ENCODE results near the gene TRIP13.

GRCh38 chr5:961711-962240, 69.1 kb downstream of the TRIP13 start:
- TF ChIP-seq ESRRG (CRISPR knock-in tag; IDR thresholded peaks at IDR 0.05): no peak
- TF ChIP-seq ZNF70 (CRISPR knock-in tag; IDR thresholded peaks at IDR 0.05): no peak
- TF ChIP-seq GLIS3 (CRISPR knock-in tag; IDR thresholded peaks at IDR 0.05): no peak
- no peak for TF ChIP-seq TCF4 (CRISPR knock-in tag; IDR thresholded peaks at IDR 0.05; ENCODE audit: borderline replicate concordance)
- no peak for TF ChIP-seq CREB5 (CRISPR knock-in tag; IDR thresholded peaks at IDR 0.05; ENCODE audit: low read depth)
- TF ChIP-seq ISL1 (CRISPR knock-in tag; IDR thresholded peaks at IDR 0.05): no peak
- TF ChIP-seq ZC3H10 (CRISPR knock-in tag; IDR thresholded peaks at IDR 0.05): no peak
- no peak for TF ChIP-seq PATZ1 (CRISPR knock-in tag; IDR thresholded peaks at IDR 0.05; ENCODE audit: borderline replicate concordance)
- no peak for TF ChIP-seq TSHZ2 (CRISPR knock-in tag; IDR thresholded peaks at IDR 0.05)
- no peak for TF ChIP-seq RARB (CRISPR knock-in tag; IDR thresholded peaks at IDR 0.05)
- no peak for TF ChIP-seq ZNF565 (CRISPR knock-in tag; conservative IDR thresholded peaks at IDR 0.05; ENCODE audit: low read depth)
- TF ChIP-seq ZNF8 (CRISPR knock-in tag; IDR thresholded peaks at IDR 0.05): no peak
